Ovary (tissue), 9 donors: ENCODE results near the gene MBNL2. TPM values are rescaled to one million over a fixed set of nuclear protein-coding genes. Genes with fewer than 3 reads are reported as not detected.

Source experiments
- DNase-seq, 5 donors: peaks; one replicate each; pipeline ENCODE4 v3.0.0-alpha.2; 2019 to 2020
- H3K27ac ChIP-seq, 2 donors: fragments of 200-600 bp; one replicate each; pipeline versions ENCODE4 v1.5.1 to v1.8.0; 2019 to 2022
- H3K27me3 ChIP-seq: fragments of 200-600 bp; one replicate; pipeline ENCODE4 v1.8.0; 2022
- H3K36me3 ChIP-seq: fragments of 200-600 bp; sonication (generic); one replicate; pipeline ENCODE4 v1.5.1; 2019
- H3K4me1 ChIP-seq: one replicate; pipeline ENCODE4 v1.8.1; 2013; ENCODE audit warnings: mild to moderate bottlenecking, moderate library complexity; ENCODE audit not compliant: insufficient read depth
- H3K4me3 ChIP-seq: fragments of 200-600 bp; sonication (generic); one replicate; pipeline ENCODE4 v1.5.1; 2017
- H3K9me3 ChIP-seq, 2 donors: fragments of 200-600 bp in 1 of 2; sonication (generic) in 1 of 2; one replicate each; pipeline versions ENCODE4 v1.5.1 to v1.8.1; 2013 to 2019; ENCODE audit warnings: mild to moderate bottlenecking in 1 of 2, moderate library complexity in 1 of 2
- CTCF ChIP-seq, 3 donors: fragments of 450-650 bp in 2 of 3; fragments of 200-600 bp in 1 of 3; IDR thresholded peaks; one replicate each; pipeline versions ENCODE4 v1.5.1 to v1.8.0; 2016 to 2022; ENCODE audit warnings: antibody characterized with exemption in 3 of 3, mild to moderate bottlenecking in 1 of 3
- EP300 ChIP-seq: sonication (generic); formaldehyde crosslinking; IDR thresholded peaks from one replicate; pipeline ENCODE4 v1.6.1; 2017; ENCODE audit warnings: antibody characterized with exemption
- POLR2A ChIP-seq: fragments of 450-650 bp; IDR thresholded peaks from one replicate; pipeline ENCODE4 v1.6.1; 2017; ENCODE audit warnings: antibody characterized with exemption, mild to moderate bottlenecking, moderate library complexity
- whole genome bisulfite sequencing, 3 donors: extraction: QIAGEN DNeasy Blood & Tissue Kit in 1 of 3; methylation state at CpG; one replicate each; pipeline versions ENCODE4 v1.1.5 to v1.1.7; 2013 to 2017; 5-methylcytosine and 5-hydroxymethylcytosine counted together
- intact Hi-C, 4 donors: fragments of 100-400 bp; cut with DNase I; formaldehyde crosslinking; loops; one replicate each; pipeline versions ENCODE4 v1.11.0 to v1.15.1; 2022 to 2023
- polyA plus RNA-seq, 2 donors: library from polyadenylated mRNA; stranded (reverse); fragments of 200-250 nt in 1 of 2; fragments of 350-450 nt in 1 of 2; fragmentation: Illumina TruSeq in 1 of 2; extraction: RNeasy Lipid Tissue Mini Kit (QIAGEN cat#74804) in 1 of 2; gene quantifications; one replicate each; pipeline ENCODE4 v1.2.3, GENCODE V29; 2013 to 2014
- total RNA-seq, 7 donors: library from RNA; depleted of rRNA in 2 of 7; stranded (reverse); fragments of >200 nt in 2 of 7; fragmentation: NEBNext Ultra II Directional in 3 of 7; extraction: Animal tissue kit (Norgen Biotek cat#: 25700) in 3 of 7; gene quantifications; one replicate each; pipeline versions ENCODE4 v1.1.0 to v1.2.4, GENCODE V29; 2016 to 2023
- donor health status: DM: no; HTN: no; CAD: no; lungs with moderate emphysema.
- donor health status: DM: no; HTN: no; CAD: no.
- donor health status: Bipolar disorder and iron deficiency.
- donor health status: DM: yes; HTN: yes; CAD: no.
- donor health status: DM: no; HTN: no; CAD: no.
- donor health status: DM: yes; HTN: yes; CAD: no.

The MBNL2 gene
- total and polyA plus RNA-seq, 9 donors = 43.7 to 110 (median 92.1) TPM

GRCh38 chr13:97234236-97234635, 12.1 kb downstream of the MBNL2 start:
- no peak for DNase-seq
- TF ChIP-seq EP300 = no peak
- no peak for TF ChIP-seq CTCF (IDR thresholded peaks at IDR 0.05)
- TF ChIP-seq POLR2A = no peak
- intact Hi-C loops = no loop called here
- H3K9me3 ChIP-seq = no peaks in the 10 kb centered on the region
- no peaks in the 10 kb centered on the region for H3K27me3 ChIP-seq
- no peaks in the 10 kb centered on the region for H3K36me3 ChIP-seq
- H3K27ac ChIP-seq = no peak overlapping the region
- WGBS, 3 donors = 94 to 99% (median 98%) methylated on average over 5 of the region's 5 CpGs
- no peak overlapping the region for H3K4me3 ChIP-seq
- peaks cover 21% of the 10 kb centered on the region for H3K4me1 ChIP-seq

GRCh38 chr13:97234742-97235141, 12.6 kb downstream of the MBNL2 start:
- H3K27ac ChIP-seq = no peak overlapping the region
- WGBS, 3 donors = 74 to 83% (median 78%) methylated on average over 13 of the region's 13 CpGs

GRCh38 chr13:97235549-97236231, 13.6 kb downstream of the MBNL2 start:
- Histone ChIP-seq H3K36me3 (no peaks in the 10 kb centered on the region), H3K27me3 (no peaks in the 10 kb centered on the region), H3K4me3 (no peak overlapping the region), H3K4me1 (peaks cover 18% of the 10 kb centered on the region), H3K27ac (no peak overlapping the region), H3K9me3 (no peaks in the 10 kb centered on the region)
- 75 to 84% (median 83%) methylated on average over 18 of the region's 18 CpGs for WGBS, 3 donors
- TF ChIP-seq POLR2A = no peak
- intact Hi-C loops = no loop called here
- DNase-seq = no peak

More at GRCh38 chr13:97234742-97235141, 12.6 kb downstream of the MBNL2 start:
- Histone ChIP-seq H3K36me3 (no peaks in the 10 kb centered on the region), H3K27me3 (no peaks in the 10 kb centered on the region), H3K4me1 (peaks cover 19% of the 10 kb centered on the region), H3K4me3 (no peak overlapping the region), H3K9me3 (no peaks in the 10 kb centered on the region)
- intact Hi-C loops = no loop called here
- no peak for TF ChIP-seq POLR2A
- no peak for TF ChIP-seq EP300
- no peak for DNase-seq

- Histone ChIP-seq H3K27me3 (no peaks in the 10 kb centered on the region), H3K36me3 (no peaks in the 10 kb centered on the region), H3K9me3 (no peaks in the 10 kb centered on the region), H3K4me3 (no peak overlapping the region), H3K4me1 (peaks cover 23% of the 10 kb centered on the region), H3K27ac (no peak overlapping the region)
- intact Hi-C loops = no loop called here
- DNase-seq = no peak
- WGBS, 3 donors = 91 to 96% (median 92%) methylated on average over 1 of the region's 1 CpG
- TF ChIP-seq EP300 (no peak), POLR2A (no peak), CTCF (IDR thresholded peaks at IDR 0.05) (no peak)
Measured at GRCh38 chr13:97237388-97237787, 15.3 kb downstream of the MBNL2 start.

- intact Hi-C loops = no loop called here
Measured at GRCh38 chr13:97238432-97238831, 16.3 kb downstream of the MBNL2 start.

More at GRCh38 chr13:97238432-97238831, 16.3 kb downstream of the MBNL2 start:
- Histone ChIP-seq H3K4me3 (no peak overlapping the region), H3K9me3 (no peaks in the 10 kb centered on the region), H3K27me3 (no peaks in the 10 kb centered on the region), H3K36me3 (no peaks in the 10 kb centered on the region), H3K27ac (no peak overlapping the region), H3K4me1 (peaks cover 22% of the 10 kb centered on the region)
- TF ChIP-seq CTCF (IDR thresholded peaks at IDR 0.05) (no peak), POLR2A (no peak), EP300 (no peak)
- DNase-seq = no peak
- WGBS, 3 donors = 86 to 91% (median 88%) methylated on average over 5 of the region's 5 CpGs
